Upper lobe of left lung (tissue), 4 donors: ENCODE results near the gene SMYD2.

Experiments used
- EP300 ChIP-seq, 4 donors: sonication (generic); formaldehyde crosslinking; IDR thresholded peaks; one replicate each; pipeline ENCODE4 v1.5.1; 2017; ENCODE audit warnings: antibody characterized with exemption in 4 of 4, control low read depth in 2 of 4
- POLR2A ChIP-seq, 4 donors: fragments of 450-650 bp; IDR thresholded peaks; one replicate each; pipeline ENCODE4 v1.5.1; 2016 to 2017; ENCODE audit warnings: antibody characterized with exemption in 4 of 4, mild to moderate bottlenecking in 2 of 4
- POLR2AphosphoS5 ChIP-seq, 2 donors: sonication (generic); formaldehyde crosslinking; IDR thresholded peaks; one replicate each; pipeline ENCODE4 v1.5.1; 2017; ENCODE audit warnings: antibody characterized with exemption in 2 of 2
- TF ChIP-seq, protein P1 (sequence below), 6 experiments: fragments of 450-650 bp in 4 of 6; fragments of 200-600 bp in 2 of 6; sonication (generic) in 2 of 6; IDR thresholded peaks; one replicate each; pipeline ENCODE4 v1.5.1; 2016 to 2019; ENCODE audit warnings: antibody characterized with exemption in 6 of 6

- TF ChIP-seq, protein P1, sequence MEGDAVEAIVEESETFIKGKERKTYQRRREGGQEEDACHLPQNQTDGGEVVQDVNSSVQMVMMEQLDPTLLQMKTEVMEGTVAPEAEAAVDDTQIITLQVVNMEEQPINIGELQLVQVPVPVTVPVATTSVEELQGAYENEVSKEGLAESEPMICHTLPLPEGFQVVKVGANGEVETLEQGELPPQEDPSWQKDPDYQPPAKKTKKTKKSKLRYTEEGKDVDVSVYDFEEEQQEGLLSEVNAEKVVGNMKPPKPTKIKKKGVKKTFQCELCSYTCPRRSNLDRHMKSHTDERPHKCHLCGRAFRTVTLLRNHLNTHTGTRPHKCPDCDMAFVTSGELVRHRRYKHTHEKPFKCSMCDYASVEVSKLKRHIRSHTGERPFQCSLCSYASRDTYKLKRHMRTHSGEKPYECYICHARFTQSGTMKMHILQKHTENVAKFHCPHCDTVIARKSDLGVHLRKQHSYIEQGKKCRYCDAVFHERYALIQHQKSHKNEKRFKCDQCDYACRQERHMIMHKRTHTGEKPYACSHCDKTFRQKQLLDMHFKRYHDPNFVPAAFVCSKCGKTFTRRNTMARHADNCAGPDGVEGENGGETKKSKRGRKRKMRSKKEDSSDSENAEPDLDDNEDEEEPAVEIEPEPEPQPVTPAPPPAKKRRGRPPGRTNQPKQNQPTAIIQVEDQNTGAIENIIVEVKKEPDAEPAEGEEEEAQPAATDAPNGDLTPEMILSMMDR (IDR thresholded peaks at IDR 0.05), result no peak
- TF ChIP-seq POLR2A (IDR thresholded peaks at IDR 0.05) (no peak), EP300 (IDR thresholded peaks at IDR 0.05) (no peak), POLR2AphosphoS5 (IDR thresholded peaks at IDR 0.05) (no peak)
Measured at GRCh38 chr1:214362188-214362882, 81.4 kb downstream of the SMYD2 start.
